Stimulated activated naive CD4-positive, alpha-beta T cell (primary cell): ENCODE measurements around the gene CCNG2.
A peak's percentile ranks its signal among the peaks of the same experiment; 100 is the strongest.
"Not testable (repeated sequence)": the region's sequence is repeated elsewhere in the genome, so short reads cannot be mapped to it uniquely, and the experiment has no call there.

Source experiments
- DNase-seq, 6 experiments: peaks; one replicate each; lab custom pipeline; 2025; lab: John Stamatoyannopoulos, UW

Gene CCNG2, protein sequence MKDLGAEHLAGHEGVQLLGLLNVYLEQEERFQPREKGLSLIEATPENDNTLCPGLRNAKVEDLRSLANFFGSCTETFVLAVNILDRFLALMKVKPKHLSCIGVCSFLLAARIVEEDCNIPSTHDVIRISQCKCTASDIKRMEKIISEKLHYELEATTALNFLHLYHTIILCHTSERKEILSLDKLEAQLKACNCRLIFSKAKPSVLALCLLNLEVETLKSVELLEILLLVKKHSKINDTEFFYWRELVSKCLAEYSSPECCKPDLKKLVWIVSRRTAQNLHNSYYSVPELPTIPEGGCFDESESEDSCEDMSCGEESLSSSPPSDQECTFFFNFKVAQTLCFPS

DNA sequence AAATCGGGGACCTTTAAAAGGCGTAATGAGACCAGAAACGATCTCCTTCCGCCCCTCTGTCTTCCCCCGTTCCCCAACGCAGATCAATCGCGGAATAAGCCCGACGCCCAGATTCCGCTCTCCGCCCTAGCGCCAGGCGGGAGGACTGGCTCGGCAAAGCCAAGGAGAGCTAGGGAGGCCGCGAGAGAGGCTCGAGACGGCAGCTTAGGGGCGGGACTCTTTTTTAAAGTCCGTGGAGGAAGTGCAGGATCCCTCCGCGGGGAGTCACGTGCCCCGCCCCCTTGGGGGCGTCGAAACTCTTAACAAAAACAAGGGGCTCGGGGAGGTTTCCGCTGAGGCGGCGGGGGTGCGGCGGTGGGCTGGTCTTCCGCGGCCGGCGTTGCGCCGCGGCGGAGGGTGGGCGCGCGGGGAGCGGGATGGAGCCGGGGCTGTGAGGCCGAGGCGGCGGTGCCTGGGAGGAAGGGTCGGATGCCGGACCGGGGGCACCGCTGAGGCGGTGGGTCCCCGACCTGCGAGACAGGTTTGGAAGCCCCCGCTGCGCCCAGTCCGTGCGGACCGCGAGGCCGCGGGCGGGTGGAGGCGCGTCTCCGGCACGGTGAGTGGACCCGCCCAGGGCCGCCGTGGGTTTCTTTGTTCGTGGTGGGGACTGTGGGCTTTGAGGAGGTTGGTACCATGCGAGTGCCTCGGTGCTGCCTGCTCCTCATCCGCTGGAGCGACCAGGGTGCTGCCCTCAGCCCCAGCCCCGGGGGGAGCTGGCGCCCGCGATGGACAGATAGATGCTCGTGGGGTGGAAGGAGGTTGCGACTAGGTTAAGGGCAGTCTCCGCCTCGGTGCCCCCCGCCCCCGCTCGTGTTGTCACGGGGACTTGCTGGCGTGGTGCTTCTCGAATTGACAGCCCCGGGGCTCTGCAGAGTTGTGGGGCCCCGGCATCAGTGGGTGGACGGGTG lies at the start of gene CCNG2:
CCNG2 (plus strand) TSS at position 296 of the 947 bp plus-strand sequence. CDS start 1,326 bp downstream, outside the sequence.
- DNase-seq, result peak; percentile 86 to 100 (median 97)

DNA sequence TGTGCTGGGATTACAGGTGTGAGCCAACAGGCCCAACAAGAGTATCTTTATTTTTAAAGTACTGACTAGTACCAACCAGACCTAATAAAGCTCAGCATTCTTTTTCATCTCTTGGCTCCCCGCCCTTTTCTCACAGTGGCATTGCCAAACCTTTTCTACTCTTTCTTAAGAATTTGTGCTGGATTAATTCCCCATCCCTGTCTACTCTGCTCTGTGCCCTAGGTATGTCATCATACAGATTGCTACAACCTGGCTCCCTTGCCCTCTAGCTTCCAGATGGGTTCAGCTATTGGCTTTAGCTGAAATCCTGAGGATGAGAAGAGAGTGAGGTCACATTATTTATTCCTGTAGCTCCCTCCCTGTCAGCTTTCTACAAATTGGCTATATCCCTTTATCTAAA lies 46.3 kb upstream of the CCNG2 start:
- DNase-seq, result no peak

DNA sequence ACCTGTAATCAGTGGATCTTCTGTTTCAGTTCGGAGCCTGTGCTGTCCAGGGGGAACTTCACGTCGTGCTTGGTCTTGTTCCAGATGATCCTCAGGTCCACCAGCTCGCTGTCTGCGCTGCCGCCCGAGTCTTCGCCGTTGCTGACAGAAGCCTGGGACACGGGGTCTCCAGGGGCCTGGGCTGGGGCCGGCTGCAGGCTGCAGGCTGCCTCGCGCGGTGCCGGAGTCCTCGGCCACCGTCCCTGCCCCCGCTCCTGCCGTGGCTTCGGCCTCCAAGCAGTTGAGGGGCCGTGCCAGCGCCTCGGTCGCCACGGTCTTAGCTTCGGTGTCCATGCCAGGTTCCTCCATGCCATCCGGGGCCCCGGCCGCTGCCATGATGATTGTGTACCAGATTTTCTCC lies 43.9 kb upstream of the CCNG2 start:
- DNase-seq, result no peak

DNA sequence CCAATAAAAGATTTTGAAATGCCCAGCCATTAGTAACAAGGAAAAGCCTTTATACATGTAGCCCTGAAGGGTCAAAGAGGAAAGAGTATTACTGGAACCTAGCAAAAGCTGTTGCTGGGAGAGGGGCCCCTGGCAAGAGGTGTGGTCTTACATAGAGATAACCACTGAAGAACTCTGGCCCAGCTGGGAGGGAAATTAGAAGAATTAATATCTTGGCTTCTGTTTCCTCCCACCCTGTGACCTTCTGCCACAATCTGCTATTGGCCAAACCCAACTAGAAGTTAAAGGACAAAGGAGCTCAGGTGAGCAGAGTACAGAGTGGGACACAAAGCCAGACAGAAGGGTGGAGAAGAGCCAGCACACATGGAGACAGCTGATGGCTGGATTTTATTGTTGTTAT lies 39.3 kb upstream of the CCNG2 start:
- DNase-seq, result no peak

DNA sequence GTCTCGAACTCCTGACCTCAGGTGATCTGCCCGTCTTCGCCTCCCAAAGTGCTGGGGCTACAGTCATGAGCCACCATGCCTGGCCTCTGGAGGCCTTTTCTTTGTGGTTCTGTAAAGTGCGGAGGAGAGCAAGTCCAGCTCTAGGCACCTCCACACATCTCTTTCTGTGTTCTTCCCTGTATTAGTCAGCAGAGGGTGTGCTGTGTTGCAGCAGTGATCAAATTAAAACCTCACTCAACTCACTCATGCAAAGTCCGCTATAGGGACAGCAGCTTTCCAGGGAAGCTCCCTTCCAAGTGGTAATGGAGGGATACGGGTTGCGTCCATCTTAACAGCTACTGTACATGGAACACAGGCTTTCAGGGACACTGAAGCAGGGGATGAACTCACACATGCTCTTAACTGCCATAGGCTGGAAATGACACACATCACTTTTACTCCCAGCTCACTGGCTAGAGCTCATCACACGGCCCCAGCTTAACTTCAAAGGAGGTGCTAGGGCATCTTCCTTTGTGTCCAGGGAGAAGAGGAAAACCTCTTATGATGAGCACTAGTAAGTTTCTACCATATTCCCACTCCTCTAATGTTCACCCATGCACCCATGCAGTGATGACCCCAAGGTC lies 36.0 kb upstream of the CCNG2 start:
- DNase-seq, result no peak

DNA sequence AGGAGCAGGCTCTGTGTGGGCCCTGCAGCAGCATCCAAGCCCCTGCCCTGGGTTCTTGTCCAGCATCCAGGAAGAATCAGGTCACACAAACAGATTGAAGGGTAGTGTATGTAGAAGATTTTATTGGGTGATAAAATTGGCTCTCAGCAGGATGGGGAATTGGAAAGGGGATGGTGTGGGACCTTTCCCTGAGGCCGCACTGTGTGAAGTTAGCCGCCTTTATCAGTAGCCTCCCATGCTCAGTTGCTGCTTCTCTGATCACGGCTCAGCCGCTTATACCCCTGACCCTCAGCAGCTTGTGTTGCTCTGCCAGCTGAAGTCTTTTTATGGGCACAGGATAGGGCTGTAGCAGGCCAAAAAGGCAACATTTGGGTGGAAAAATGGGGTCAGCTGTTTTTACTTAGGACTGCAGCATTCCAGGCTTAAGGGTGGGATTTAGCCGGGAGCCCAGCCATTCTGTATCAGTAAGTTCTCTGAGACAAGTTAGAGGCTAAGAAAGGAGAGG lies 35.2 kb upstream of the CCNG2 start:
- no peak for DNase-seq

DNA sequence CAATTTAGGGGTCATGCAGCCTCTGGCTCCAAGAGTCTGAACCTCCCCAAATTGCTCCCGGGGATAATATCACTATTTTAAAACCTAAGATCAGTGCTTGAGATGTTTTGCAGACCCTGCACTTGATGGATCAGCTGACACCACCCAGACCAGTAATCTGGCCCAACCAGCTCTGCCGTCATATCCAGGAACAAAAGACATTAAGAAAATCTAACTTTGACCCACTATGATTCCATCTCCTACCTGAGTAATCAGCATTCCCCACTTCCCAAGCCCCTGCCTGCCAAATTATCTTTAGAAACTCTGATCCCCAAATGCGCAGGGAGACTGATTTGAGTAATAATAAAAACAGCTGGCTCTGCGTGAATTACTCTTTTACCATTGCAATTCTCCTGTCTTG lies 34.4 kb upstream of the CCNG2 start:
- no peak for DNase-seq

DNA sequence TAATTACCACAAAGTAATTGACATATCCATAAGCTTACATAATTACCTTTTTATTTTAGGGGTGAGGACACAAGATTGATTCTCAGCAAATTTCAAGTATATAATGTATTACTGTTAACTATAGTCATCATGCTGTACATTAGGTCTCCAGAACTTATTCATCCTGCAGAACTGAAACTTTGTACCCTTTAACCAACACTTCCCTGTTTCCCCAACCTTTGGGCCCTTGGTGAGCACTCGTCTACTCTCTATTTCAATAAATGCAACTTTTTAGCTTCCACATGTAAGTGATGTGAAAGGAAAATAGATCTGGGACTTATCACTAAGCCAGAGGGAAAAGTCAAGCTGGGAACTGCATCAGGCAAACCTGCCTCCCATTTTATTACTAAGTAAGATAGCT lies 33.6 kb upstream of the CCNG2 start:
- no peak for DNase-seq

DNA sequence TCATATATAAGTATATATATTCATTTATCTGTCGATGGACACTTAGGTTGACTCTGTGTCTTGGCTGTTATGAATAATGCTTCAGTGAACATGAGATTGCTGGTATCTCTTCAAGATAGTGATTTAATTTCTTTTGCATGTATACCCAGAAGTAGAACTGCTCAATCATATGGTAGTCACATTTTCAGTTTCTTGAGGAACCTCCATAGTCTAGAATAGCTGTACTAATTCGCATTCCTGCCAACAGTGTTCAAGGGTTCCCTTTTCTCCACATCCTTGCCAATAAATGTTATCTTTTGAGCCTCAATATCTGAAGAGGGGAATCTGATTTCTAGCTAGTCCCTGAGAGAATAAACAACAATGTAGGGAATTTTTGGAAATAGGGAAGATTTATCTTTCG lies 32.4 kb upstream of the CCNG2 start:
- no peak for DNase-seq

DNA sequence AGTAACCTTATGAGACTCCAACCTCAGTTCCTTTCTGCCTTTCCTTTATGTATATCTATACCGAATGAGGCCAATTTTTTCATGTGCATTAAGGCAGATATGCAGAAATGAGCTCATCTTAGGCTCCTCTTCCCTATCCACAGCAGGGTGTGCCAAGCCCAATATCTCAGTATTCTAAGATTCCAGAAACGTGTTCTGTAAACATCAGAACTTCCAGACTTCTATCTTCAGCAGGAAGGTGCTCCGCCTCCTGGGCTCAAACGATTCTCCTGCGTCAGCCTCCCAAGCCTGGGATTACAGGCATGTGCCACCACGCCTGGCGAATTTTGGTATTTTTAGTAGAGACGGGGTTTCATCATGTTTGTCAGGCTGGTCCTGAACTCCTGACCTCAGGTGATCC lies 31.0 kb upstream of the CCNG2 start:
- DNase-seq, result no peak

DNA sequence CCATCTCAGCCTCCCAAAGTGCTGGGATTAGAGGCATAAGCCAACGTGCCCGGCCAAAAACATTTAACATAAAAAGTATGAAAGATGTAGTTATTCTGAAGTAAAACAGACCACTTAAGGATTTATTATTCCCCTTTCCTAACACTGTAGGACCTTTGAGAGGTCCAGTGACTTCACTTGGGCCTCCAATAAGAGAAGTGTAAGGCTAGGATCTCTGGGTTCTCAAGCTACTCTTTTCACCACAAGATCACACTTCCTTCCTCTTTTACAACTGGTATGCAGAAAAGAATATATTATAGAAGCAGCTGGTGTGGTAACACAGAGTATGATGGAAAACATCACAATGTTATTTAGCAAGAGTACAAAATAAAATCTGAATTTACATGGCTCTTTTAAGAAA lies 30.2 kb upstream of the CCNG2 start:
- no peak for DNase-seq

DNA sequence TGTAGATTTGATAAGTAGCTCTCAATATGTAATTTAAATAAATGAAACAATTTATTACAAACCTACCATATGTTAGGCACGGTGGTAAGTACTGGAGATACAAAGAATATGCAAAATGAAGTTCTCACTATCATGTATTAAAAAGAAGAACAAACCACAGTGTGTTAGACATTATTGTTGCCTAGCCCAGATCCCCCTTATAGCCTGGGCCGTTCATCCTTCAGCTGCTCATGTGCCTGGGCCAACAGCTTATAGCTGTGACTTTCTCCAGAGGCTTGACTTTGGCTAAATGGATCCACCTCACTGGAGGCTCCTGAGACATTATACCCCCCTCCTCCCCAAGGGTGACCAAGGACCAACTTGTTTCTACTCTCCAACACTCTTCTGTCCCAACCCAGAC lies 29.8 kb upstream of the CCNG2 start:
- DNase-seq, result no peak

DNA sequence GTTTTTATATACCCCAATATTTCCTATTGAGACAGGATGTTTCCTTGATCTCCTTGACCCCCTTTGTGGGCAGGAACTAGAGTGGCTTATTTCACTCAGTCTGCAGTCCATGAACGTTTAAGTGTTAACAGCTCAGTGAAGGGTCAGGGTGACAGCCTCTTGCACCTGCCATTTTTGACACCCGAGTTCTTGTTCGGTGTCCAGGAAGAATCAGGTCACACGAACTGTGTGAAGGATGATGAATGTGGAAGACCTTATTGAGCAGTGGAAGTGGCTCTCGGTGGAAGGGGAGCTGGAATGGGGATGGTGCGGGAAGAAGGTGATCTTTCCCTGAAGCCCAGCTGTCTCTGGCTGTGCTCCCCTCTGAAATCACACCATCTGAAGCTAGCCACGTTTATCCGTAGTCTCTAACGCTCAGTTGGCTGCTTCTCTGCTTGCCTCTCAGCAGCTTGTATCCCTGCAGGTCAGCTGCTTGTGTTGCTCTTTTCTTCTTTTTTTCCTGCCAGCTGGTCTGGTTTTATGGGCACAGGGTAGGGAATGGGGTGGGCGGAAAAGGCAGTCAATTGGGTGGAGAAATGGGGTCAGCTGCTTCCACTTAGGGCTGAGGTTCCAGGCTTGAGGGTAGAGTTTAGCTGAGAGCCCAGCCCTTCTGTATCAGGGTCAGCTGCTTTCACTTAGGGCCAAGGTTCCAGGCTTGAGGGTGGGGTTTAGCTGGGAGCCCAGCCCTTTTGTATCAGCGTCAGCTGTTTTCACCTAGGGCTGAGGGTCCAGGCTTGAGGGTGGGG lies 29.0 kb upstream of the CCNG2 start:
- no peak for DNase-seq

DNA sequence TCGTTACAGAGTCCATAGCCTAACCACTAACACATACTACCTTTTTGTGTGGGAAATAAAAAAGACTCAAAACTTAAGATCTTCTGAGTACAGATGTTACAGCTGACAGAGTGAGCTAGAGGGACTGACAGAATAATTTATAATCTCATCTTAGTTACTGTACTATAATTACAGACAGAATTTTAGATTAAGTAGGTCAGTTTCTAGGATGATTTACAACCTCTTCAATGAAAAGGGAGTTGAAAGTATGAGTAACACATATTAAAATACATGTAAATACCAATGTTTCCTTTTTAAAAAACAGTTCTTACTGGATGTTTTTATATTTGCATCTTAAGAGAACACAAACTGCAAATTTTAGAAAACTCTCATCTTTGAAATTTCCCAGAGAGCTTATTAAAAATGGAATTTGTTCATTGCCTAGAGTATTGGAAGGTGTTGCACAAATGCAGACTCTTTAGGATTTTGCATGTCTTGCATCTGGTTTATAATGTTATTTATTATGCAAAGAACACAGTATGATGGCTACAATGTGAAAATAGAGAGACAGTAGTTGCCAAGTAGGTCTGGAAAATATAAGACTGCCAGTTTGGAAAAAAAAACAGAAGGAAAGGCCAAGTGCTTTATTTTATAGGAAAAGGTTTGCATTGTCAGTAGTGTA lies 24.2 kb upstream of the CCNG2 start:
- no peak for DNase-seq

DNA sequence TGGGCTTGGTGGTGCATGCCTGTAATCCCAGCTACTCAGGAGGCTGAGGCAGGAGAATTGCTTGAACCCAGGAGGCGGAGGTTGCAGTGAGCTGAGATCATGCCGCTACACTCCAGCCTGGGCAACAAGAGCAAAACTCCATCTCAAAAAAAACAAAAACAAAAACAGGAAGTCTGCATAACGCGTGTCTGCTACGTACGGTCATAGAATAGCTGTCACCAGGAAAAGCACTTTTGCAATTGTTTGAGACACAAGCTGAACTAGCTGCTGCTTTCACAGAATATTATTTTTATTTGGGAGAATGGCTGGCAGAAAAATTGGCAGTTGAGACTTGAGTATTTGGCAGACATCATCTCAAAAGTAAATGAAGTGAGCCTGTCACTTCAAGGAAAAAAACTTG lies 19.6 kb upstream of the CCNG2 start:
- DNase-seq, result not testable (repeated sequence)

DNA sequence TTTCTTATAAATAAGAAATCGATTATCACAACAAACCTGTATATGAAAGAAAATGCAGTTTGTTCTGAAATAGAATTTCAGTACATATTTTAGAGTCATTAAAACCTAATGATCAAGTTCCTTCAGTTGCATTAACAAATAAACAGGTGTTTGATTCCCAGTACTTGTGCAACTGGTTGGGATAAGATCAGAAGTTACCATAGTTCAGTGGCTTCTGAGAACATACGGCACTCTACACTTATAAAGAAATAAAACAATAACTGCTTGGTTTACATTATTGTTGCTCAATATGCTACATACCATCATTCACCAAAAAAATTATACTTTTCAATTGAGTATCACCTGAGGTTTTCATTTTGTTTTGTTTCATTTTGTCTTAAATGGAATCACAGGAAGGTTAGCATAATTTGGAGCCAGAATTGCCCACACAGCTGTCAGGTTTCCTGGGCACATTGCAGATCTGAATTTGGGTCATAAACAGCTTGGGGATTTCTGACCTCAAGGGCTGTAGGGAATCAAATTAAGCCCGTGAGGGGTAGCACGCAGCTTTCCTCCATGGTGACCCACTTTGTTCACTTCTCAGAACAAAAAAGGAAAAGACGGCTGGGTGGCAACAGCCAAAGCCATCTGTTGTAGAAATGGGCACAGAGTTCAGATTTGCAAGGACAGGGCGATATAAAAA lies 14.9 kb upstream of the CCNG2 start:
- no peak for DNase-seq

DNA sequence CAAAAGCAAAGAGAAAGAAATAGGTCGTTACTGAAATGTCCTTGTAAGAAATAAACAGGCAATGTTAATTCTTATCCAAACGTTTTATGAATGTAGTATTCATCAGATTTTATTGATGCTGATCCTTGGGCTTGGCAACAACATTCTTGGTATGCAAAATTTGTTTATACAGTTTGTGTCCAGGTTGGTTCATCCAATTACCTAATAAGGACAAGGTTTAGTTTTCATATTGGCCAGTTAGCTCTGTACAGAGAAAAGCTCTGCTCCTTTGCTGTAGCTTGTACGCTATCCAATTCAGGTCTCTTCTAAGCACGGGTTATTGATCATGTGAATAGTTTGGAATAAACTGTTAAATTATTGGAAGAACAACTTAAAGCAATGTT lies 14.4 kb upstream of the CCNG2 start:
- no peak for DNase-seq

DNA sequence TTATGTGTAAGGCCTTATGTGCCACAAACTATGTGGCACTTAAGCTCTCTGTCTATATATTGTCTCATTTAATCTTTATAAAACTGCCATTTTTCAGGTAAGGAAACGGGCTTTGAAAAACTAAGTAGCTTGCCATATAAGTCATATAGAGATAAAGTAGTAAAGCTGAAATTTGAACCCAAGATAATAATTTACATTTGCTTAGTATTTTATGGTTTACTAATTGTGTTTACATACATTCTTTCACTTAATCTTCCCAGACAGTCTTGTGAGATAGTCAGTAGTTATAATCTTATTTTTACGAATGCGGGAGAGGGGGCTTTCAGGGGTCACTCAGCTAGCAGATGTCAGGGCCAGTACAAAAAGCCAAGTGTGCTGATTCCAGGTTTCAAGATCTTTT lies 13.9 kb upstream of the CCNG2 start:
- no peak for DNase-seq

DNA sequence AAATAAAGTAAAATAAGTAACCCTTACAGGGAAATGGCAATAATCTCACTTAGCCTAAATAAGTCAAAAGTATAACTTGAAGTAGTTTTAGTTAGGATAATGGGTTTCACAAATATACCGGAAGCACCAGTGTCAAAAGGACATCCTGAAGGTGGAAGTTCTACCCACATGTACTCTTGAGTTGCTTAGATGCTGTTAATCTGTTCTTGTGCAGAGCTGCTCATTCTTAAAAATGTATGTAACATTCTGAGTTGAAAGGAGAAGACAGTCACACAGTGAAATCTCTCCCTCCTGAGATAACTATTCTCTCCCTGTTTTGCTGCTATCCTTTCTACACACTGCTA lies 11.2 kb upstream of the CCNG2 start:
- DNase-seq, result peak in 2 of 6 experiments; percentile 22 to 24

DNA sequence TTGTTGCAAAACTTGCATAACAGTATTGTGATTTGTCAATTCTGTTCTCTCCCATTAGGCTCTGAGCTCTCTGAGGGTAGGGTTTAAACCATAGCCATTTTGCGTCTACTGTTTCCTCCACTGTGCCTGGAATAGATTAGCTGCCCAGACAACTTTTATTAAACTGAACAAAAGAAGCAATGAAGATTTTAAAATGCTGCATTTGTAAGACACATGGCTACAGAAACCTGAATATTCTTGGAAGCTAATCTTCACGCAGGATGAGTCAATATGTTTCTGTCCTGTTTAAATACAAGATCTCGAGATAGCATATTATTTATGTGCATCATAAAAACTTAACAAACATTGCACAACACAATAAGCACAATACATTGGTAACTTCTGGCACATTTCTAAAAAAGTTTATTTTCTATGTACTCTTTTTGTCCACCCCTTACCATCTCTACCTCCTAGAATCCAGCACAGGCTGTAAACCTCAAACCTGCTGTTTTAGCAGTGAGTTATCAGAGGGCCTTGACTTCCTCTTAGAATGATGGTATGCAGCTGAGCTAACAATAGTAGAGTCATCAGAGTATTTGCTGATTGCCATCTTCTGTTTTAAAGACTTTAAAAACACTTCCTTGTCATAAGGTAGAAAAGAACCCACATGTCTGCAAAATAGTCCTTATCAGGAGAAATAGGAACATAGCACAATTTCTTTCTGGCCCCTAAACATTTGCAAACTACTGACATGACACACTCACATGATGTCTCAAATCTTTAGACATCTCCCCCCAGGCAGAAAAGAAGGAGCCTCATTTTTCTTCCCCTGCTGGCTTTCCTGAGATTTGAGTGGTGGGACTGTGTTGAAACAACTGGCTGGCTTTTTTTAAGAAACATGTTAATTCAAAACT lies 10.6 kb upstream of the CCNG2 start:
- no peak for DNase-seq
